ENCODE results near the gene ANKS3. TPM values are rescaled to one million over a fixed set of nuclear protein-coding genes. Genes with fewer than 3 reads are reported as not detected.

The ANKS3 gene
- total RNA-seq, 1 experiment from 2014 or later: 25.5 TPM

GRCh38 chr16:4697848-4698291 is 36.2 kb downstream of the ANKS3 start:
- ChIA-PET RAD21 (ENCODE audit: low non-redundant PET in 1 of 2, low total read pairs in 2 of 2, uncharacterized antibody in 2 of 2, unreplicated experiment in 2 of 2) (no interaction called here), POLR2A (no interaction called here), CTCF (no interaction called here)
- Histone ChIP-seq H3K79me2 (ENCODE audit: insufficient read depth, low read length) (no peaks in the 10 kb centered on the region; the same call in 1 of the 2 replicates), H3K4me1 (ENCODE audit: control insufficient read depth in 1 of 2, insufficient read depth in 2 of 2, low read length in 2 of 2) (peaks cover 2 to 12% of the 10 kb centered on the region in 2 experiments; a peak in 2 of 4 replicates), H3K4me2 (ENCODE audit: low read length) (no peak overlapping the region), H3K27ac (ENCODE audit: low read depth, low read length) (no peak overlapping the region), H3K27me3 (ENCODE audit: insufficient read depth, low read length) (no peaks in the 10 kb centered on the region), H3K9ac (ENCODE audit: low read length) (no peak overlapping the region), H3K36me3 (ENCODE audit: control insufficient read depth in 1 of 2, insufficient read depth in 2 of 2, low read length in 2 of 2) (peaks cover 14 to 15% of the 10 kb centered on the region in 2 experiments; a peak in 3 of 4 replicates), H3K9me2 (ENCODE audit: insufficient read depth) (no peaks in the 10 kb centered on the region), H3K4me3 (replicated peaks in 1 of 2; ENCODE audit: low read depth in 1 of 2, low read length in 2 of 2) (no peak overlapping the region), H4K20me1 (ENCODE audit: insufficient read depth) (no peaks in the 10 kb centered on the region), H2AFZ (ENCODE audit: low read depth, low read length, poor library complexity, severe bottlenecking) (no peak overlapping the region), H3K9me3 (ENCODE audit: control insufficient read depth in 1 of 2, insufficient read depth in 1 of 2, low read depth in 1 of 2, low read length in 2 of 2) (no peaks in the 10 kb centered on the region)
- TF ChIP-seq ZFX (IDR thresholded peaks at IDR 0.05) (no peak), EGR1 (IDR thresholded peaks at IDR 0.05; ENCODE audit: low read depth) (no peak)
- BruUV-seq (replicated peaks): no TSS peak
- ATAC-seq: no peak
- no peak for DNase-seq (ENCODE audit: low read depth, low spot score)
- intact Hi-C loops (cut with micrococcal nuclease): no loop called here

DNA sequence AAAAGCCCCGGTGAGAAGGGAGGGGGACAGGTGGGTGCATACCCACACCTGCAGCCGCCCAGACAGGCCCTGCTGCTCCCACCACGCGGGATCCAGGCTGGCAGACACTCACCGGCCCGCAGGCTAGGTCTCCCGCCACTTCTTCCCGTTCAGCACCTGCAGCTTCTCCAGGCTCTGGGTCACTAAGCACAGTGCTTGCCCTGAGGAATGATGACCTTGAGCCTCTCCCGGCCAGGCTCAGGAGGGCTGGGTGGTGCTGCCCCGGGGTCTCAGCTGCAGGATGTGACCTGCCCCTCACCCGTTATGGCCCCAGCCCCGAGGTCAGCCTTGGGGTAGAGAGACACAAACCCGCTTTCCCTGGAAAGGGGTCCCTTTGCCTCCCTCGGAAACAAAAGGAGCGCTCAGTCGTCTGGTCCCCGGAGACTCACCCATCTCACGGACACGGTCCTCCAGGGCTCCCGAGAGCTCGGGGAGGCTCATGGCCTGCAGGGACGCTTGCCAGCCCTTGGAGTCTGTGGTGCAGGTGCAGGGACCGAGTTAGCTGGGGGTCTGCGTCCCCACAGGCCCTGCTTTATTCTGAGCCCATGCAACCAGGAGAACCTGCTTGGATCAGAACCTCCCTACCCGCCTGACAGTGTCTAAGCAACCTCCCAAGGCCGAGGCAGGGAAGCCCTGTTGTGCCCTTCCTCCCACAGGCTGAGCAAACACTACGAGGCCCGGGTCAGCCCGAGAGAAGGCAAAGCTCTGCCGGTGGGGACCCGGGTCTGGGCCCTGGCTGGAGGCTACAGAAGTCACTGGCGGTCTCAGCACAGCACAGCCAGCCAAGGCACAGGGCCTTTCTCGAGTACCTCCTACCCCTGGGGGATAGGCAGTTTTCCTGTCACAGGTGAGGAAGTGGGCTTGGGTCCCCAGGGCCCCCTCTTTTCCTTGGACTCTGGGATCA is 36.9 kb downstream of the ANKS3 start:
- Histone ChIP-seq H3K27me3 (ENCODE audit: insufficient read depth, low read length) (no peaks in the 10 kb centered on the region), H3K27ac (ENCODE audit: low read depth, low read length) (no peak overlapping the region), H3K9me3 (ENCODE audit: control insufficient read depth in 1 of 2, insufficient read depth in 1 of 2, low read depth in 1 of 2, low read length in 2 of 2) (no peaks in the 10 kb centered on the region), H2AFZ (ENCODE audit: low read depth, low read length, poor library complexity, severe bottlenecking) (no peak overlapping the region), H3K9me2 (ENCODE audit: insufficient read depth) (no peaks in the 10 kb centered on the region), H3K4me3 (replicated peaks in 1 of 2; ENCODE audit: low read depth in 1 of 2, low read length in 2 of 2) (no peak overlapping the region), H3K9ac (ENCODE audit: low read length) (no peak overlapping the region), H3K4me1 (ENCODE audit: control insufficient read depth in 1 of 2, insufficient read depth in 2 of 2, low read length in 2 of 2) (peaks cover 8 to 16% of the 10 kb centered on the region in 2 experiments; a peak in 2 of 4 replicates), H3K4me2 (ENCODE audit: low read length) (no peak overlapping the region), H3K36me3 (ENCODE audit: control insufficient read depth in 1 of 2, insufficient read depth in 2 of 2, low read length in 2 of 2) (peaks cover 12% of the 10 kb centered on the region in 2 experiments; a peak in 3 of 4 replicates), H3K79me2 (ENCODE audit: insufficient read depth, low read length) (no peaks in the 10 kb centered on the region; the same call in 1 of the 2 replicates), H4K20me1 (ENCODE audit: insufficient read depth) (no peaks in the 10 kb centered on the region)
- no peak for TF ChIP-seq SRF (IDR thresholded peaks at IDR 0.05; ENCODE audit: low read depth)
- TF ChIP-seq POLR2AphosphoS5 (IDR thresholded peaks at IDR 0.05; ENCODE audit: low read depth, low read length): no peak
- TF ChIP-seq CBX3 (IDR thresholded peaks at IDR 0.05; ENCODE audit: low read depth): no peak
- TF ChIP-seq, protein P1, sequence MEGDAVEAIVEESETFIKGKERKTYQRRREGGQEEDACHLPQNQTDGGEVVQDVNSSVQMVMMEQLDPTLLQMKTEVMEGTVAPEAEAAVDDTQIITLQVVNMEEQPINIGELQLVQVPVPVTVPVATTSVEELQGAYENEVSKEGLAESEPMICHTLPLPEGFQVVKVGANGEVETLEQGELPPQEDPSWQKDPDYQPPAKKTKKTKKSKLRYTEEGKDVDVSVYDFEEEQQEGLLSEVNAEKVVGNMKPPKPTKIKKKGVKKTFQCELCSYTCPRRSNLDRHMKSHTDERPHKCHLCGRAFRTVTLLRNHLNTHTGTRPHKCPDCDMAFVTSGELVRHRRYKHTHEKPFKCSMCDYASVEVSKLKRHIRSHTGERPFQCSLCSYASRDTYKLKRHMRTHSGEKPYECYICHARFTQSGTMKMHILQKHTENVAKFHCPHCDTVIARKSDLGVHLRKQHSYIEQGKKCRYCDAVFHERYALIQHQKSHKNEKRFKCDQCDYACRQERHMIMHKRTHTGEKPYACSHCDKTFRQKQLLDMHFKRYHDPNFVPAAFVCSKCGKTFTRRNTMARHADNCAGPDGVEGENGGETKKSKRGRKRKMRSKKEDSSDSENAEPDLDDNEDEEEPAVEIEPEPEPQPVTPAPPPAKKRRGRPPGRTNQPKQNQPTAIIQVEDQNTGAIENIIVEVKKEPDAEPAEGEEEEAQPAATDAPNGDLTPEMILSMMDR (IDR thresholded peaks at IDR 0.05 in 2 of 3, conservative IDR thresholded peaks at IDR 0.05 in 1 of 3; ENCODE audit: borderline replicate concordance in 1 of 3, insufficient read depth in 1 of 3, low read depth in 2 of 3, low read length in 2 of 3): no peak
- TF ChIP-seq RAD21 (IDR thresholded peaks at IDR 0.05; ENCODE audit: low read depth): no peak
- no peak for TF ChIP-seq EGR1 (IDR thresholded peaks at IDR 0.05; ENCODE audit: low read depth)
- TF ChIP-seq EZH2phosphoT487 (IDR thresholded peaks at IDR 0.05; ENCODE audit: borderline replicate concordance): no peak
- no peak for TF ChIP-seq YY1 (IDR thresholded peaks at IDR 0.05; ENCODE audit: extremely low read depth, insufficient replicate concordance, low read depth, low read length)
- TF ChIP-seq, protein P2, sequence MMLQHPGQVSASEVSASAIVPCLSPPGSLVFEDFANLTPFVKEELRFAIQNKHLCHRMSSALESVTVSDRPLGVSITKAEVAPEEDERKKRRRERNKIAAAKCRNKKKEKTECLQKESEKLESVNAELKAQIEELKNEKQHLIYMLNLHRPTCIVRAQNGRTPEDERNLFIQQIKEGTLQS (IDR thresholded peaks at IDR 0.05): no peak
- RAD21 ChIA-PET (ENCODE audit: low non-redundant PET in 1 of 2, low total read pairs in 2 of 2, uncharacterized antibody in 2 of 2, unreplicated experiment in 2 of 2): no interaction called here
- no peak for DNase-seq (ENCODE audit: low read depth, low spot score)
- POLR2A ChIA-PET: no interaction called here
- intact Hi-C loops (cut with micrococcal nuclease): no loop called here
- BruUV-seq (replicated peaks): no TSS peak
- CTCF ChIA-PET: no interaction called here
- ATAC-seq: no peak
